ENCODE measurements around the gene MOAP1.

Gene MOAP1

DNA sequence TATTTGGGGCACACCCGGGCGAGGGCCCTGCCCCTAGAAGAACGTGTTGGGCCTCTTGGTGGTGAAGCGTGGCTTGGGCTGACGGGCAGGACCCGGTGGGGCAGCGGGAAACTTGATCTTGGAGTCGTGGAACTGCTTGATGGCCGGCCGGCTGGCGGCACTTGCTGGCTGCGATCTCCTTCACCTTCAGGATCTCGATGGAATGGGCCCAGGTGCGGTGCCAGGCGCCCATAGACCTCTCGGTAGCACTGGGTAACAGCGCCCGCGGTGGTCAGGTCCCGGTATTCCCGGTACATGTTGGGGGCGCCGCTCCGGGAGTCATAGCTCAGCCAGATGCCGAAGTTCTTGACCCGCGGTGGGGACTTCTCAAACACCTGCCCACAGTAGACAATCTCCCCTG lies 38.9 kb upstream of the MOAP1 start:
- Histone ChIP-seq H3K36me3 (ENCODE audit: control insufficient read depth in 2 of 2, insufficient read depth in 1 of 2, low read length in 2 of 2) (peaks cover 53 to 83% of the 10 kb centered on the region in 2 experiments), H3K9me3 (ENCODE audit: control insufficient read depth, insufficient read depth, low read depth, low read length) (no peaks in the 10 kb centered on the region), H3K4me3 (ENCODE audit: low read depth, low read length) (no peak overlapping the region), H3K4me1 (ENCODE audit: control insufficient read depth, insufficient read depth, low read length) (no peaks in the 10 kb centered on the region), H3K27ac (ENCODE audit: extremely low read depth, low read depth, low read length) (no peak overlapping the region)
- POLR2A ChIA-PET, result no interaction called here
- TF ChIP-seq ZNF433 (tag by site-specific recombination; IDR thresholded peaks at IDR 0.05; ENCODE audit: low read depth), result no peak
- TF ChIP-seq, protein P1, sequence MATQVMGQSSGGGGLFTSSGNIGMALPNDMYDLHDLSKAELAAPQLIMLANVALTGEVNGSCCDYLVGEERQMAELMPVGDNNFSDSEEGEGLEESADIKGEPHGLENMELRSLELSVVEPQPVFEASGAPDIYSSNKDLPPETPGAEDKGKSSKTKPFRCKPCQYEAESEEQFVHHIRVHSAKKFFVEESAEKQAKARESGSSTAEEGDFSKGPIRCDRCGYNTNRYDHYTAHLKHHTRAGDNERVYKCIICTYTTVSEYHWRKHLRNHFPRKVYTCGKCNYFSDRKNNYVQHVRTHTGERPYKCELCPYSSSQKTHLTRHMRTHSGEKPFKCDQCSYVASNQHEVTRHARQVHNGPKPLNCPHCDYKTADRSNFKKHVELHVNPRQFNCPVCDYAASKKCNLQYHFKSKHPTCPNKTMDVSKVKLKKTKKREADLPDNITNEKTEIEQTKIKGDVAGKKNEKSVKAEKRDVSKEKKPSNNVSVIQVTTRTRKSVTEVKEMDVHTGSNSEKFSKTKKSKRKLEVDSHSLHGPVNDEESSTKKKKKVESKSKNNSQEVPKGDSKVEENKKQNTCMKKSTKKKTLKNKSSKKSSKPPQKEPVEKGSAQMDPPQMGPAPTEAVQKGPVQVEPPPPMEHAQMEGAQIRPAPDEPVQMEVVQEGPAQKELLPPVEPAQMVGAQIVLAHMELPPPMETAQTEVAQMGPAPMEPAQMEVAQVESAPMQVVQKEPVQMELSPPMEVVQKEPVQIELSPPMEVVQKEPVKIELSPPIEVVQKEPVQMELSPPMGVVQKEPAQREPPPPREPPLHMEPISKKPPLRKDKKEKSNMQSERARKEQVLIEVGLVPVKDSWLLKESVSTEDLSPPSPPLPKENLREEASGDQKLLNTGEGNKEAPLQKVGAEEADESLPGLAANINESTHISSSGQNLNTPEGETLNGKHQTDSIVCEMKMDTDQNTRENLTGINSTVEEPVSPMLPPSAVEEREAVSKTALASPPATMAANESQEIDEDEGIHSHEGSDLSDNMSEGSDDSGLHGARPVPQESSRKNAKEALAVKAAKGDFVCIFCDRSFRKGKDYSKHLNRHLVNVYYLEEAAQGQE (tag by site-specific recombination; IDR thresholded peaks at IDR 0.05), result no peak
- TF ChIP-seq WT1 (tag by site-specific recombination; IDR thresholded peaks at IDR 0.05), result no peak
- TF ChIP-seq ZNF37A (tag by site-specific recombination; IDR thresholded peaks at IDR 0.05), result no peak
- TF ChIP-seq, protein P2, sequence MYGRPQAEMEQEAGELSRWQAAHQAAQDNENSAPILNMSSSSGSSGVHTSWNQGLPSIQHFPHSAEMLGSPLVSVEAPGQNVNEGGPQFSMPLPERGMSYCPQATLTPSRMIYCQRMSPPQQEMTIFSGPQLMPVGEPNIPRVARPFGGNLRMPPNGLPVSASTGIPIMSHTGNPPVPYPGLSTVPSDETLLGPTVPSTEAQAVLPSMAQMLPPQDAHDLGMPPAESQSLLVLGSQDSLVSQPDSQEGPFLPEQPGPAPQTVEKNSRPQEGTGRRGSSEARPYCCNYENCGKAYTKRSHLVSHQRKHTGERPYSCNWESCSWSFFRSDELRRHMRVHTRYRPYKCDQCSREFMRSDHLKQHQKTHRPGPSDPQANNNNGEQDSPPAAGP (tag by site-specific recombination; IDR thresholded peaks at IDR 0.05), result no peak
- no peak for TF ChIP-seq MEIS1 (CRISPR knock-in tag; IDR thresholded peaks at IDR 0.05; ENCODE audit: borderline replicate concordance)
- no peak for TF ChIP-seq ZNF391 (tag by site-specific recombination; IDR thresholded peaks at IDR 0.05; ENCODE audit: borderline replicate concordance, low read depth)
- TF ChIP-seq, protein P3, sequence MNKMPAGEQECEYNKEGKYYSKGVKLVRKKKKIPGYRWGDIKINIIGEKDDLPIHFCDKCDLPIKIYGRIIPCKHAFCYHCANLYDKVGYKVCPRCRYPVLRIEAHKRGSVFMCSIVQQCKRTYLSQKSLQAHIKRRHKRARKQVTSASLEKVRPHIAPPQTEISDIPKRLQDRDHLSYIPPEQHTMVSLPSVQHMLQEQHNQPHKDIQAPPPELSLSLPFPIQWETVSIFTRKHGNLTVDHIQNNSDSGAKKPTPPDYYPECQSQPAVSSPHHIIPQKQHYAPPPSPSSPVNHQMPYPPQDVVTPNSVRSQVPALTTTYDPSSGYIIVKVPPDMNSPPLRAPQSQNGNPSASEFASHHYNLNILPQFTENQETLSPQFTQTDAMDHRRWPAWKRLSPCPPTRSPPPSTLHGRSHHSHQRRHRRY (tag by site-specific recombination; IDR thresholded peaks at IDR 0.05), result no peak
- no peak for TF ChIP-seq ZNF626 (tag by site-specific recombination; IDR thresholded peaks at IDR 0.05)
- TF ChIP-seq, protein P4, sequence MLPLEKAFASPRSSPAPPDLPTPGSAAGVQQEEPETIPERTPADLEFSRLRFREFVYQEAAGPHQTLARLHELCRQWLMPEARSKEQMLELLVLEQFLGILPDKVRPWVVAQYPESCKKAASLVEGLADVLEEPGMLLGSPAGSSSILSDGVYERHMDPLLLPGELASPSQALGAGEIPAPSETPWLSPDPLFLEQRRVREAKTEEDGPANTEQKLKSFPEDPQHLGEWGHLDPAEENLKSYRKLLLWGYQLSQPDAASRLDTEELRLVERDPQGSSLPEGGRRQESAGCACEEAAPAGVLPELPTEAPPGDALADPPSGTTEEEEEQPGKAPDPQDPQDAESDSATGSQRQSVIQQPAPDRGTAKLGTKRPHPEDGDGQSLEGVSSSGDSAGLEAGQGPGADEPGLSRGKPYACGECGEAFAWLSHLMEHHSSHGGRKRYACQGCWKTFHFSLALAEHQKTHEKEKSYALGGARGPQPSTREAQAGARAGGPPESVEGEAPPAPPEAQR (tag by site-specific recombination; IDR thresholded peaks at IDR 0.05), result no peak
- no peak for TF ChIP-seq BCL11A (tag by site-specific recombination; IDR thresholded peaks at IDR 0.05; ENCODE audit: low read depth)
- no peak for TF ChIP-seq TRIM28 (IDR thresholded peaks at IDR 0.05; ENCODE audit: borderline replicate concordance, low read length)
- no peak for TF ChIP-seq ZNF350 (tag by site-specific recombination; IDR thresholded peaks at IDR 0.05)
- TF ChIP-seq ZNF132 (tag by site-specific recombination; IDR thresholded peaks at IDR 0.05; ENCODE audit: borderline replicate concordance), result no peak
- CTCF ChIA-PET, result interaction anchor here (0.6 kb wide), 2 partner anchors 385 to 388 kb away, joined by 3 to 4 read pairs; no protein-coding TSS in a partner anchor

DNA sequence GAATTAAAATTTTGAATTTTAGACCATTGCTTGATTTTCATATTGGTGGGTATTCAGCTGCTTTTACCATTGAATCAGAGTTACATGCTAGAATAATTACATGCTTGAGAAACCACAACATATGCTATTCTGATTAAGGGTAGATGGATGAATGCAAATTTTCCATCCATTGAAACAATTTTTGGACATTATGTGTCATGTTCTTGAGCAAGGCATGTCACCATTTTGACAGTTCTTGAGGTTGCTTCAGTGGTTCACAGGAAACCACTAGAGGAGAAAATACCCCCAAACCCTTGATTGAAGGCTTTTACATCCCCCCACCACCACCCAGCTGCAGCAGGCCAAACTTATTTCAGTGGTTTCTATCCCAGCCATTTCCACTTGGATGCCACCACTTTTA lies 35.8 kb upstream of the MOAP1 start:
- H3K4me3 ChIP-seq (ENCODE audit: low read depth, low read length), result no peak overlapping the region
- no peaks in the 10 kb centered on the region for H3K4me1 ChIP-seq (ENCODE audit: control insufficient read depth, insufficient read depth, low read length)
- no peak overlapping the region for H3K27ac ChIP-seq (ENCODE audit: extremely low read depth, low read depth, low read length)
- no peaks in the 10 kb centered on the region for H3K9me3 ChIP-seq (ENCODE audit: control insufficient read depth, insufficient read depth, low read depth, low read length)
- POLR2A ChIA-PET, result no interaction called here
- CTCF ChIA-PET, result interaction anchor here (0.7 kb wide), 2 partner anchors 14 to 55 kb away, joined by 3 to 4 read pairs; partner anchors contain the start of gene GON7
- H3K36me3 ChIP-seq (ENCODE audit: control insufficient read depth in 2 of 2, insufficient read depth in 1 of 2, low read length in 2 of 2), result peaks cover 66 to 79% of the 10 kb centered on the region in 2 experiments
- TF ChIP-seq ZNF830 (tag by site-specific recombination; IDR thresholded peaks at IDR 0.05; ENCODE audit: low read depth), result no peak
- no peak for TF ChIP-seq ZNF747 (tag by site-specific recombination; IDR thresholded peaks at IDR 0.05)
- no peak for TF ChIP-seq ZNF175 (tag by site-specific recombination; IDR thresholded peaks at IDR 0.05)
- TF ChIP-seq ZNF2 (tag by site-specific recombination; IDR thresholded peaks at IDR 0.05), result no peak
- TF ChIP-seq, protein P3 (tag by site-specific recombination; IDR thresholded peaks at IDR 0.05), result no peak
- no peak for TF ChIP-seq ZSCAN30 (tag by site-specific recombination; IDR thresholded peaks at IDR 0.05)
- no peak for TF ChIP-seq ZNF501 (tag by site-specific recombination; IDR thresholded peaks at IDR 0.05)
- no peak for TF ChIP-seq ZNF416 (tag by site-specific recombination; IDR thresholded peaks at IDR 0.05)
- no peak for TF ChIP-seq ZNF202 (tag by site-specific recombination; IDR thresholded peaks at IDR 0.05; ENCODE audit: borderline replicate concordance)
